Dendritic cell treated with granulocyte-macrophage colony-stimulating factor and Interleukin-4, amounts not matched to agents 40 ng/mL and 50 ng/mL, for 4 days (primary cell): ENCODE data around the gene PCSK6.
"Not testable (repeated sequence)": the region's sequence is repeated elsewhere in the genome, so short reads cannot be mapped to it uniquely, and the experiment has no call there.

Experiments
- H3K27ac Mint-ChIP-seq: one replicate; pipeline ENCODE4 v1.8.0; 2022; ENCODE audit warnings: mild to moderate bottlenecking, mixed read lengths
- H3K27me3 Mint-ChIP-seq: one replicate; pipeline ENCODE4 v1.8.0; 2022; ENCODE audit warnings: mild to moderate bottlenecking, mixed read lengths
- H3K36me3 Mint-ChIP-seq: one replicate; pipeline ENCODE4 v1.8.0; 2022; ENCODE audit warnings: low read depth, mixed read lengths
- H3K4me1 Mint-ChIP-seq: one replicate; pipeline ENCODE4 v1.8.0; 2022; ENCODE audit warnings: low read depth, mixed read lengths
- H3K4me3 Mint-ChIP-seq: one replicate; pipeline ENCODE4 v1.8.0; 2022; ENCODE audit warnings: mild to moderate bottlenecking, moderate library complexity, mixed read lengths
- H3K9me3 Mint-ChIP-seq: one replicate; pipeline ENCODE4 v1.8.0; 2022; ENCODE audit warnings: mixed read lengths
- intact Hi-C: fragments of 100-400 bp; cut with micrococcal nuclease; formaldehyde crosslinking; loops from one replicate; pipeline ENCODE4 v1.15.0; 2022

The PCSK6 gene

DNA sequence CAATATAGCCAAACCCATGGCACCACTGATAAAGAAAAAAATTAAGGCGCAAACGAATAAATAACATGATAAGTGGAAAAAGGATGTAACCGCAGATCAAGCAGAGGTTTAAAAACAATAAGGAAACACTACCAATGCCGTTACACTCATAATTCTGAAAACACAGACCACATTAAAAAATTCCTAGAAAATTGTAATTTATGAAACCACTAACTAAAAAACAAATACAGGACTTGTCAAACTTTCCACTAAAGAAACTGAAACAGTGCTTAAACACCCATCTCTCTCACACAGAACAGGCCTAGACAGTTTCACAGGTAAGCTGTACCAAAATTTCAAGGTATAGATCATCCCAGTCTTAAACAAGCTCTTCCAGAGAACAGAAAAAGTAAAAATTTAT is 28.4 kb downstream of the PCSK6 start:
- Mint-ChIP-seq H3K36me3 (no peaks in the 10 kb centered on the region), H3K4me3 (no peak overlapping the region), H3K9me3 (no peaks in the 10 kb centered on the region), H3K27ac (no peak overlapping the region), H3K27me3 (peaks cover 41% of the 10 kb centered on the region), H3K4me1 (peaks cover 14% of the 10 kb centered on the region)
- intact Hi-C loops: no loop called here

DNA sequence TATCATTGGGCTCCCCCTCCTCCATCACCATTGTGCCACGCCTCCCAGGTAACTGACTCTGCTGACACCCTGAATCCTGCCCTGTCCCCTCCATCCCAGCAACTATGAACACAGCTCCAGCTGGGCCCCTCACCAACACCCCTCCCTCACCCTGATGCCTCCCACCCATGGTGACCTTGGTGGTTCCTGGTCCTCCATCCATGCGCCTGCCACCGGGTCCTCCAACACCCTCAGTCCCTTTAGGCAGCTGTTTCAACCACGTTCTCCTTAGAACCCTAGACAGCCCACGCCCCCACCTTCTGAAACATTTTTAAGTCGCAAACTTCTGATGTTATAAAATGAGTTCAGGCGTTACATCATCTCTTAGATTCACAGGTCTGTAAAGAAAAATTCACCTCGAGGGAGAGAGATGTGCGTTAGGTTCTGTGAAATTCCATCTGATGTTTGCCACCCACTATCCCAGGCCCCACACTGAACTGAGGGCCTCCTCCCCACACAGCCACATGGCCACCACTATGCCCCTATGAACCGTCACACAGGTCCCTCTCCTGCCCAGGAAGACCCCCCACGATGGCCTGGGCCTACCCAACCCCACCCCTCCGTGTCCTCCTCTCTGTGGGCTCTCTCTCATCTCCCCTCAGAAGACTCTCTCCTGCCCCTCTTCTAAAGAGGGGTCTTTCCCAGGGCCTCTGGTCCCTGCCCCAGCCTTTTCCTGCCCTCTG is 29.8 kb downstream of the PCSK6 start:
- Mint-ChIP-seq H3K36me3 (no peaks in the 10 kb centered on the region), H3K9me3 (no peaks in the 10 kb centered on the region), H3K27me3 (peaks cover 32% of the 10 kb centered on the region), H3K27ac (no peak overlapping the region), H3K4me3 (no peak overlapping the region), H3K4me1 (peaks cover 27% of the 10 kb centered on the region)
- intact Hi-C loops: no loop called here

DNA sequence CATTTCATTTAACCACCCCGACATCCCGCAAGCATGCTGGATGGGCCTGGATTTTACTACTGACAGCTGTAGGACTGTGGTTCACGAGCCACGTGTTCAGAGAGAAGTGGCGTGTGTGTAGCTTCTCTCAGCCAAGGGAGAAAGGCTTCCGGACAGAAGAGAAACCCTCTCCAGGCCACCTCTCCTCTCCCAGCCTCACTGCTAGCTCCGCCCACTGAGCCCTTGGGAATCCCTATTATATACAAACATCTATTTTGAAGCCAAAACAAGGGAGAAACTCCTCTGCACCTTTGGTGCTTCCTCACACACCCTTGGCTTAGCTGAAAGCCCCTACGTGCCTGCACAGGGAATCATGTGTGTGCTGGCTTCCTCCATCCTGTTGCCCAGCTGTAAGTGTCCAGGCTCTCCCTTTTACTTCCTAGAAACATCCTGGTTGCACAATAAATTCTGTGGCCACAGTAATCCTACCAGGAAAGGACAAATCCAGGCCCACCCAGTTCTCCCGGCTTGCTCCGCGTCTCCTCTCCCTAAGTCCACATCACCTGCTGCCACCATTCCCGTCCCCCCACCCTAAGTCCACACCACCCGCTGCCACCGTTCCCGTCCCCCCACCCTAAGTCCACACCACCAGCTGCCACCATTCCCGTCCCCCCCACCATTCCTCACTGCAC is 30.5 kb downstream of the PCSK6 start:
- no peaks in the 10 kb centered on the region for H3K36me3 Mint-ChIP-seq
- peaks cover 27% of the 10 kb centered on the region for H3K4me1 Mint-ChIP-seq
- peaks cover 32% of the 10 kb centered on the region for H3K27me3 Mint-ChIP-seq
- no peaks in the 10 kb centered on the region for H3K9me3 Mint-ChIP-seq
- no peak overlapping the region for H3K27ac Mint-ChIP-seq
- intact Hi-C loops: no loop called here
- H3K4me3 Mint-ChIP-seq: no peak overlapping the region

DNA sequence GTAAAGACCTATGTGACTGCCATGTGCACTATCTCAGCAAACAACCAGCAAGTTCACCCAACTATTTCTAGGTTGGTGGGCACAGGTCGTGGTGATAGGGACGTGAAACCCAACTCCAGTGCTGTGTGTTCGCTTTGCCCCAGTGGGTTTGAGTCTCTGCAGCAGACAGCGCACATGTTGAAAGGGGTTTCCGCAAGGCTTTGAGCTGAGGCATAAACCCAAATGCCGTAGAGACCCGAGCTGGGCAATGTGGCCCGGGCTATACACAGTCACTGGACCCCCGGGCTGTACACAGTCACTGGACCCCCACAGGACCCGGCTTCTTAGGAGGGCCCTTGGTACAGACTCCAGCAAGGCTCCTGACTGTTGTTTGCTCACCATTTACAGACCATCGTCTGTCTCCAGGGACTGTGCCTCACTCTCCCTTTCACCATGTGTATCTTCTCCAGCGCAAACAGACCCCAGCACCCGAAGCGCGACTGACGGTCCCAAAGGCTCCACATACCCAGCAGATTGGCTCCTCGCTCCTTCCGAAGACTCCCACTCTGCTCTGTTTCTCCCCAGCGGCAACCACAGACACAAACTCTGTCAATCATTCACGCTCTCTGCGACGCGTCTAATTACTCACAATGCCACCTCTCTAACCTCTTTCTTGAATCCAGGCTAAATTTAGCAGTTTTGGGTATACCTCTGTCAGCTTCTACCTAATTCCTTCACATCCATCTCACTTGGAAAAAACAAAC is 31.2 kb downstream of the PCSK6 start:
- H3K27me3 Mint-ChIP-seq: peaks cover 29% of the 10 kb centered on the region
- H3K4me1 Mint-ChIP-seq: peaks cover 27% of the 10 kb centered on the region
- no peak overlapping the region for H3K4me3 Mint-ChIP-seq
- H3K9me3 Mint-ChIP-seq: no peaks in the 10 kb centered on the region
- intact Hi-C loops: no loop called here
- H3K27ac Mint-ChIP-seq: no peak overlapping the region
- no peaks in the 10 kb centered on the region for H3K36me3 Mint-ChIP-seq

DNA sequence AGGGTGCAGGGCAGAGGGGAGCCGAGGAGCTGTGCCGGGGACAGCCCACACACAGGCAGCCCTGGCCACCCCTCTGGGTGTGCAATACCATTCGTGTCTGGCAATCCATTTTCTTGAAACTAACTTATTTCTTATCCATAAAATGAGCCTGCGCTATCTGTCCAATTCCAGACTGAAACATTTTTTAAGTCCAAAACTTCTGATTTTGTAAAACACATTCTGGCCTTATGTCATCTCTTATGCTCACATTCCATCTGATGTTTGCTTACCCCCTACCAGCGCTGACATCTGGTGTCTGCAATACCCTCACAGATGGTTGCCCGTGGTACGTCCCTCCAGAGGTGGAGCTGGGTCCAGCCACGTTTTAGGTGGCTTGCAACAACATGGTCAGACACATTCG is 31.8 kb downstream of the PCSK6 start:
- Mint-ChIP-seq H3K27me3 (peaks cover 23% of the 10 kb centered on the region), H3K4me3 (no peak overlapping the region), H3K27ac (no peak overlapping the region), H3K36me3 (no peaks in the 10 kb centered on the region), H3K4me1 (peaks cover 27% of the 10 kb centered on the region), H3K9me3 (no peaks in the 10 kb centered on the region)
- intact Hi-C loops: no loop called here

DNA sequence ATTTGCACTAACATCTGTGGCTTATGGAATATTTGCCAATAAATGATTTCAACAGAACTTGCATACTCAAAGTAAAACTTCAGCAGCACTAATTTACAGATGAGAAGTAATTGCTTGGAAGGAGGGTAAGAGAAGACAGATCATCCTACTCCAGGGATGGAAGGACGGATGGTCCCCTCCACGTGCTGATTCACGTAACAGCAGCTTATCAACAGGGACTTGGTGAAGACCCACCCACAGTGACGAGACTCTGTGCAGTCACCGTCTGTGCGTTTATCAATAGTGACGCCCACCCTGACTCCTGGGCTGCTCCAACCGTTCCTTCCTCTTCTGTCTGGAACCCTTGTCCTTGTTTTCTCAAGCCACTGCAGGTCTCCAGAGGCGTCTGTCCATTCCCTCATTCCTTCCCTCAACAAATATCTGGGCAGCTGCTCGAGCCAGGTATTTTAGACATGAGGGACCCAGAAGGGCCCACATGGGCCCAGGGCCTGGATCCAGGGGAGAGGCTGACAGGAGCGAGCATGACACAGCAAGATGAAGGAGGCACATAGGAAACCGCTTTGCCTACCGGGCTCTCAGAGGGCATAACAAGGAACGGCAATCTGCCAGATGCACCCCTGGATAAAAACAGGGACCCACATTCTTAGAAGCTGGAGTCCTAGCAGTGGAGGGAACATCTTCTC is 33.3 kb downstream of the PCSK6 start:
- Mint-ChIP-seq H3K4me3 (no peak overlapping the region), H3K36me3 (no peaks in the 10 kb centered on the region), H3K27me3 (peaks cover 17% of the 10 kb centered on the region), H3K27ac (no peak overlapping the region), H3K4me1 (peaks cover 41% of the 10 kb centered on the region), H3K9me3 (no peaks in the 10 kb centered on the region)
- intact Hi-C loops: no loop called here

DNA sequence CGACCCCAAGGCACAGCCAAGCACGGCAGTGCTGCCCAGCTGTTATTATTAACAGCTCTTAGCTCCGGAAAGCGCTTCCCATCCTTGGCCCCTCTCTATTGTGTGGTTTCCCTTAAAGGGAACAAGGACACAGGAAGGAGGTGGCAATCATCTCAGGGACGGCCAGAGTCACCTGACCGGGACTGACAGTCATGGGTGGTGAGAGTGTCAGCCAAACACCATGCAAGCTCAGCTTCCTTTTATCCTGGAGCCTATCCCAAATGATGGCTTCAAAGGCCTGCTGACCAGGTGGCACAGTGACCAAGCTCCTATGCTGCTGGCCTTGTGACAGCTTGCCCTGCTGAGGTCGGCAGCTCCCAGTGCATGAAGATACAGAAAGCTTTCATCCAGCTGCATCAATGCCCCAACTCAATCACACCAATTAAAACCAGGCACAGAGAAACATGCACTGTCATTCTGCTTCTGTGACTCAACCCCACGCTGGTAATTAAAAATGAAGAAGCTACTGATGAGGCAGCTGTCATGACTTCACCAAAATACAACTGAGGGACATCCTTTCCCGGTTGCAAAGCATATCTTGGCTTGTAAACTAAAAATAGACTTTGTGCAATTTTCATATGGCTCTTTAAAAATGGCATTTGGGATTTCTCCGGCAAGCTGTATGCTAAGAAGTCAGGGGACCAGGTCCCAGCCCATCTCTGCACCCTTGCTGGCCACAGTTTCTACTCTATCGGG is 34.0 kb downstream of the PCSK6 start:
- Mint-ChIP-seq H3K9me3 (no peaks in the 10 kb centered on the region), H3K27ac (peak overlapping the region; percentile 82), H3K4me3 (peak overlapping the region; percentile 41), H3K27me3 (peaks cover 18% of the 10 kb centered on the region), H3K4me1 (peaks cover 48% of the 10 kb centered on the region), H3K36me3 (no peaks in the 10 kb centered on the region)
- intact Hi-C loops: no loop called here

DNA sequence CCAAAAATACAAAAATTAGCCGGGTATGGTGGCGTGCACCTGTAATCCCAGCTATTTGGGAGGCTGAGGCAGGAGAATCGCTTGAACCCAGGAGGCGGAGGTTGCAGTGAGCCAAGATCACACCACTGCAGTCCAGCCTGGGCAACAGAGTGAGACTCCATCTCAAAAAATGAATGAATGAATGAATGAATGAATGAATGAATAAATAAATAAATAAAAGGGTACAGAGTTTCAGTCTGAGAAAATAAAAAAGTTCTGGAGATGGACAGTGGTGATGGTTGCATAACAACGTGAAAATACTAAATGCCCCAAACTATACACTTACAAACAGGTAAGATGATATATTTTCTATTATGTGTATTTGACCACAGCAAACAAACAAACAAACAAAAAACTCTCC is 34.7 kb downstream of the PCSK6 start:
- Mint-ChIP-seq H3K27ac (peak overlapping the region; percentile 82), H3K27me3 (peaks cover 12% of the 10 kb centered on the region), H3K4me1 (peaks cover 52% of the 10 kb centered on the region)
- H3K9me3 Mint-ChIP-seq, intact Hi-C loops, H3K36me3 Mint-ChIP-seq, H3K4me3 Mint-ChIP-seq: not testable (repeated sequence)

DNA sequence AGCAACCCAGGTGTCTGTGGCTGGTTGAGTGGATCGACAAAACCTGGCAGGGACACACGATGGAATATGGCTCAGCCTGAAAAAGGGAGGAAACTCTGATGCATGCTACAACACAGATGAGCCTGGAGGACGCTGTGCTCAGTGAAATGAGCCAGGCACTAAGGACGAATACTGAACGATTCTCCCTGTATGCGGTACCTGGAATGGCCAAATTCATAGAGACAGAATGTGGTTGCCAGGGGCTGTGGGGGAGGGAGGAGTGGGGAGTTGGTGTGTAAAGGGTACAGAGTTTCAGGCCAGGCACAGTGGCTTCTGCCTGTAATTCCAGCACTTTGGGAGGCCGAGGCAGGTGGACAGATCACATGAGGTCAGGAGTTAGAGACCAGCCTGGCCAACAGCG is 35.1 kb downstream of the PCSK6 start:
- Mint-ChIP-seq H3K36me3 (no peaks in the 10 kb centered on the region), H3K4me3 (no peak overlapping the region), H3K9me3 (no peaks in the 10 kb centered on the region), H3K27me3 (peaks cover 12% of the 10 kb centered on the region), H3K27ac (peak overlapping the region; percentile 82), H3K4me1 (peaks cover 51% of the 10 kb centered on the region)
- intact Hi-C loops: no loop called here

DNA sequence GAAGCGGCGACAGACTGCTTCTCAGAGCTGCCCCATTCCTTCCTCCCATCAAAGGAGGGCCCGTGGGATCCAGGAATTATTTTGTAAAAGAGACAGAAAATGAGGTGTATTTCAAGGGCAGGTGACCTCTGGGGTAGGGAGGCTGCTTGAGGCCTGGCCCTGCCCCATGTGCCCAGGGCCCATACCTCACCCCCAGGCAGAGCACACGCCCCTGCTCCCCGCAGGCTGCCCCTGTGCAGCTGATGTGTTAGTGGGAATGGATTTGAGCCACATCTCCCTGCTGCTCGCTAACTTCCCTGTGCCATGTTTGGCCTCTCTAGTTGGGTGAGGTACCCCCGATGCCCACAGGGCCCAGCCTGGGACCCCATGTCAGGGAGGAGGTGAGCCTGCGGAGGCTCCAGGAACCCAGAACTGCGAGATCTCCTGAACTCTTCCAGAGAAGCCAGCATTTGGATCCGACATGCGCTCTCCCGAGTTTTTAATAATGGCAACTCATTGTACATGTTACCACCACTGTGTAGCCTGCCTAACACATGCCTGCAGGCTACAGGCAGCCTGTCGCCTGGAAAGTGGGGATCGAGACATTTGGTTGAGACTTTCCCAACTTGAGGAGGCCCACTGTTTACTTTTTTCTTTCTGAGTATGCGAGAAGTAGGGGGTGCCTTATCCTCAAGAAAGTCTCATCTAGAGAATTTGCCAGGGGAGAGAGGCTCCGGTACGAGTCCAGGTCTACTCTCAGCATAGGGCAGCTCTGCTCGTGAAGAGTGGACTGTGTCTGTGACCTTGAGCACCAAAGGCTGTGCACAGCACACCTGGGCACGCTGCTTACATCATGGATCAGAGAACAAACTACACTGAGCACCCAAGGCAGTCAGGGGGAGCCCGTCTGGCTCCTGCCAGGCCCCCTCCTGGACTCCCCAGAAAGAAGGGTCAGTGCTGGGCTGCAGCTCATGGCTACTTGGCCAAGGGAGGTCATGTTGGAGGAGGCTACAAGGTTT is 36.1 kb downstream of the PCSK6 start:
- H3K9me3 Mint-ChIP-seq: no peaks in the 10 kb centered on the region
- intact Hi-C loops: no loop called here
- H3K36me3 Mint-ChIP-seq: no peaks in the 10 kb centered on the region
- H3K4me3 Mint-ChIP-seq: no peak overlapping the region
- peaks cover 8% of the 10 kb centered on the region for H3K27me3 Mint-ChIP-seq
- H3K4me1 Mint-ChIP-seq: peaks cover 45% of the 10 kb centered on the region
- peak overlapping the region; percentile 7 for H3K27ac Mint-ChIP-seq

DNA sequence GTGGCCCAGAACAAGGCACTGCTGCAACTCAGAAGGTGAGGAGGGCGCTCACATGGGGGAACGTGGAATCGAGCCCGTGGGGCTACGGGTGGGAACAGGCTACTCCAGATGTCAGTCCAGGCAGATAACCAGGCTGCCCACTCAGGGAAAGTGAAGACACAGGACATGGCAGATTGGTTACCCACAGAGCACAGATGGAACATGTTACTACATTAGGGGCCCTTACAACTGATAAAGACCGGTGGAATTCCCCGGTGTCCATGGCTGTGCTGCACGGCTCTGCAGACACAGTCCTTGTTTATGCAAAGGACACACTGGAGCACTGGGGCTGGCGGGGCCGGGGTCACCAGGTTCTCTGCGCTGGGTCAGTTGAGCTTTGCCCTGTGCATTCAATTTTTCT is 36.9 kb downstream of the PCSK6 start:
- no peak overlapping the region for H3K27ac Mint-ChIP-seq
- H3K27me3 Mint-ChIP-seq: peaks cover 4% of the 10 kb centered on the region
- intact Hi-C loops: no loop called here
- no peaks in the 10 kb centered on the region for H3K9me3 Mint-ChIP-seq
- no peaks in the 10 kb centered on the region for H3K36me3 Mint-ChIP-seq
- peaks cover 45% of the 10 kb centered on the region for H3K4me1 Mint-ChIP-seq
- no peak overlapping the region for H3K4me3 Mint-ChIP-seq

DNA sequence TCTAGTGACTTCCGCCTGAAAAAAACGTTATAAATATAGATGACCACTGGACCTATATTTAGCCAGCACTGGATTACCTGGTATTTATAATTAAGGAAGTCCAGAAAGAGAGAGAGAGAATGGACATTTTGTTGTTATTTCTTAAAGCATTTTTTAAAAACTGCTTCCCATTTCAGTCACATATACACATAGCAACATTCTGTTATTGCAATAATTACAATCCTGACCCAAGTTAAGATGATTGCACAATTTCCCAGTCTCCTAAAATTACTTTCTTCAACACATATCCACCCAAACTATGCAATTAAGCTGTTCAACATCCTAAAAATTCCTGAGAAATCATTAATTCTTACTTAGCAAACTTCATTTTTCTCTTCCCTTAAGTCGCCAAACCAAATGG is 37.7 kb downstream of the PCSK6 start:
- peaks cover 4% of the 10 kb centered on the region for H3K27me3 Mint-ChIP-seq
- no peak overlapping the region for H3K27ac Mint-ChIP-seq
- H3K4me3 Mint-ChIP-seq: no peak overlapping the region
- no peaks in the 10 kb centered on the region for H3K36me3 Mint-ChIP-seq
- intact Hi-C loops: no loop called here
- no peaks in the 10 kb centered on the region for H3K9me3 Mint-ChIP-seq
- H3K4me1 Mint-ChIP-seq: peaks cover 48% of the 10 kb centered on the region
